Heart left ventricle (tissue), 16 donors: ENCODE data around the gene TMEM131L. TPM values are rescaled to one million over a fixed set of nuclear protein-coding genes. Genes with fewer than 3 reads are reported as not detected.

Source experiments
- ATAC-seq, 4 donors: fragments of 200-7000 bp; cut with Tn5 transposase; one replicate each; pipeline ENCODE4 v1.9.1; 2020 to 2022; ENCODE audit warnings: moderate library complexity in 4 of 4, mild to moderate bottlenecking in 3 of 4, moderate number of reproducible peaks in 1 of 4
- DNase-seq, 5 donors: peaks; one replicate each; pipeline ENCODE4 v3.0.0-alpha.2; 2020
- H3K27ac ChIP-seq, 12 donors: fragments of 200-600 bp; sonication (generic) in 4 of 12; one replicate each; pipeline versions ENCODE4 v1.5.0 to v1.8.0; 2016 to 2022; ENCODE audit warnings: mild to moderate bottlenecking in 2 of 12
- H3K27me3 ChIP-seq, 9 donors: fragments of 200-600 bp; sonication (generic) in 2 of 9; one replicate each; pipeline versions ENCODE4 v1.5.1 to v1.8.0; 2016 to 2022; ENCODE audit warnings: mild to moderate bottlenecking in 3 of 9
- H3K36me3 ChIP-seq, 9 donors: fragments of 200-600 bp; sonication (generic) in 2 of 9; one replicate each; pipeline versions ENCODE4 v1.5.0 to v1.8.0; 2018 to 2022; ENCODE audit warnings: mild to moderate bottlenecking in 2 of 9
- H3K4me1 ChIP-seq, 12 donors: fragments of 200-600 bp; sonication (generic) in 4 of 12; one replicate each; pipeline versions ENCODE4 v1.5.0 to v1.8.0; 2016 to 2022; ENCODE audit warnings: mild to moderate bottlenecking in 3 of 12
- H3K4me3 ChIP-seq, 12 donors: fragments of 200-600 bp; sonication (generic) in 4 of 12; one replicate each; pipeline versions ENCODE4 v1.5.0 to v1.8.0; 2017 to 2022; ENCODE audit warnings: mild to moderate bottlenecking in 9 of 12, moderate library complexity in 4 of 12
- H3K9me3 ChIP-seq, 12 donors: fragments of 200-600 bp; sonication (generic) in 4 of 12; one replicate each; pipeline versions ENCODE4 v1.5.0 to v1.8.0; 2016 to 2022; ENCODE audit warnings: mild to moderate bottlenecking in 1 of 12
- POLR2A ChIP-seq, 2 donors: fragments of 450-650 bp; IDR thresholded peaks; one replicate each; pipeline ENCODE4 v1.6.1; 2017; ENCODE audit warnings: antibody characterized with exemption in 2 of 2, mild to moderate bottlenecking in 2 of 2, moderate library complexity in 2 of 2
- WGBS, 4 donors: extraction: QIAGEN DNeasy Blood & Tissue Kit in 2 of 4; methylation state at CpG; one replicate each; pipeline versions ENCODE4 v1.1.5 to v1.1.7; 2013 to 2018; 5-methylcytosine and 5-hydroxymethylcytosine counted together
- intact Hi-C, 10 donors: fragments of 100-400 bp; cut with DNase I; formaldehyde crosslinking; loops; one replicate each; pipeline versions ENCODE4 v1.11.1 to v1.14.2; 2022
- polyA plus RNA-seq, 2 donors: library from polyadenylated mRNA; stranded (reverse); fragments of 200-250 nt; gene quantifications; one replicate each; pipeline ENCODE4 v1.2.3, GENCODE V29; 2013
- total RNA-seq, 9 donors: library from RNA; depleted of rRNA in 2 of 9; stranded (reverse); fragments of >200 nt in 2 of 9; fragmentation: NEBNext Ultra II Directional in 3 of 9; extraction: Animal tissue kit (Norgen Biotek cat#: 25700) in 3 of 9; gene quantifications; one replicate each; pipeline versions ENCODE4 v1.1.0 to v1.2.4, GENCODE V29; 2016 to 2023
- TF ChIP-seq, protein P1 (sequence below), 12 donors: fragments of 200-600 bp; sonication (generic) in 4 of 12; IDR thresholded peaks; one replicate each; pipeline versions ENCODE4 v1.5.0 to v1.8.0; 2018 to 2022; ENCODE audit warnings: antibody characterized with exemption in 12 of 12, mild to moderate bottlenecking in 5 of 12
- donor health status: ischemic (EF 13 %, LVEDD 7.1; RV severe dilation, severe dysfunction).
- donor health status: healthy with polysubstance abuse.
- donor health status: DM: no; HTN: yes; CAD: no.
- donor health status: DM: no; HTN: no; CAD: no.
- donor health status: ischemic (EF 25% LVEDD 6.9; RV normal size, moderate dysfunction).
- donor health status: ischemic (EF 25% LVEDD 5.7; RV mildly dilated, moderate dysfunction).
- donor health status: healthy.
- donor health status: DM: yes; HTN: yes; CAD: no.
- donor health status: ischemic (EF 35%, LVEDD 5.7; RV mildly dilated, moderate dysfunction).
- donor health status: nonischemic (EF 11% LVEDD 7.7; RV severe dilation, severe dysfunction).
- donor health status: DM: yes; HTN: yes; CAD: no.
- donor health status: PGD.
- donor health status: ischemic (EF 29% LVEDD 5.4; RV normal size, mild dysfunction).
- donor health status: nonischemic (EF 23%, LVEDD 6.1; RV moderate dilation, normal function).

The TMEM131L gene
- total and polyA plus RNA-seq, 11 donors, result 3.8 to 22.2 (median 19.6) TPM

DNA sequence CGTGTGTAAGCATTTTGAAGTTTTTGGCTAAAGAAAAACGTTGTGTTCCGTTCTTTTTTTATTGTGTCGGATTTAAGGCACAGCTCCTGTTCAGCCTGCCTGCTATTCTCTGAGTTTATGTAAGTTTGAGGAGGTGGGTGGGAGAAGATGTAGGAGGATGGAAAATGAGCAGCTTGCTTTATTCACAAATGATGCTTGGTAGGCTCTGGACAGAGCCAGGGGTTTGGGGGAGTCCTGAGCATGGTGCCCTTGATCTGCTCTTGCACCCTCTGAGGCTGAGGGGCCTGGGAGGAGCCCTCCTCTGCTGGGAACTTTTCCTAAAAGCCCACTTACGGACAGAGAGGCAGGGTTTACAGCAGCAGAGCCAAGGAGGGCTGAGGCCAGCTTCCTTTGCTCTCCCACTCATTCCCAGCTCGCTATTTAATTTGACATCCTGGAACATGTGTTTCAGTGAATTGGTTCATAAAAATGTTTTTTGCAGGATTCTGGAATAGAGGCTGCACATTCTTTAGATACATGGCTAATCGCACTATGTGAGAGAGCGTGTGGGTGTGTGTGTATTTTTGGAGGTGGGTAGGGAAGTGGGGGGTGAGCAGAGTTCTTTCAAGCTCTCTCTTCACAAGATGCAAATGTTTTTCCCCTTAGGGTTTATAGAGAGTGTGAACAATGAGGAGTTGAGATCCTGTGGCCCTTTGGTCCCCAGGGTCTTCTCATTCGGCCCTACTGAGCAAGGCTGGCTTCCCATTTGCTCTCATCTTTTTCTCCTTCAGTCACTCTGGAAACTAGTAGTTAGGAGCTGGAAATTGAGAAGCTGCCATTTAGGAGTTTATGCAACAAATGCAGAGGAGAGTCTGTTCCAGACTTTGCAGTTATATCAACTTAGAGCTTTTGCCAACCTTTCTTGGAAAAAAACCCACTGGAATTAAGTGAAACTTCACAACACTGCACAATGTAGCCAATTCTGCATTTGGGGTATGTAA is 32.1 kb downstream of the TMEM131L start:
- DNase-seq, result peak in 1 of 5 donors; percentile 22
- intact Hi-C loops, result loop anchor here in 1 of 10 donors (5.0 kb wide), 1 partner anchor 34 kb away; no protein-coding TSS in a partner anchor

DNA sequence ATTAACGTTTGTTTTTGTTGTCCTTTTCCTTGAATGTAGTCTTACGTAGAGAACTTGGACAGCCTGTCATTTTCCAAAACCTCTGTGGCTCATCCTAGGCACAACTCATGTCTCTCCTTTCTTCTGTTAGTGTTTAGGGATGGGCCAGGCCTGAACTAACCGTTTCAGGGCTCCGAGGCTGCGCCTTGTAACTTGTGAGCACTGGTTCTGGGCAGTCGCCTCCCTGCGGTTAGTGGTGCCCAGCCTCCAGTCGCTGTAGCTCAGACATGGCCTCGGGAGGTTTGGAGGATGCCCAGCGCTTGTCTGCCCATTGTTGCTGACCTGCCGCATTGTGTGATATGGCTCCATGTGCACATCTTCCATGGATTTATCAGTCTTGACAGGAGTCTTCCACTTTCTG is 32.8 kb downstream of the TMEM131L start:
- TF ChIP-seq, protein P1, sequence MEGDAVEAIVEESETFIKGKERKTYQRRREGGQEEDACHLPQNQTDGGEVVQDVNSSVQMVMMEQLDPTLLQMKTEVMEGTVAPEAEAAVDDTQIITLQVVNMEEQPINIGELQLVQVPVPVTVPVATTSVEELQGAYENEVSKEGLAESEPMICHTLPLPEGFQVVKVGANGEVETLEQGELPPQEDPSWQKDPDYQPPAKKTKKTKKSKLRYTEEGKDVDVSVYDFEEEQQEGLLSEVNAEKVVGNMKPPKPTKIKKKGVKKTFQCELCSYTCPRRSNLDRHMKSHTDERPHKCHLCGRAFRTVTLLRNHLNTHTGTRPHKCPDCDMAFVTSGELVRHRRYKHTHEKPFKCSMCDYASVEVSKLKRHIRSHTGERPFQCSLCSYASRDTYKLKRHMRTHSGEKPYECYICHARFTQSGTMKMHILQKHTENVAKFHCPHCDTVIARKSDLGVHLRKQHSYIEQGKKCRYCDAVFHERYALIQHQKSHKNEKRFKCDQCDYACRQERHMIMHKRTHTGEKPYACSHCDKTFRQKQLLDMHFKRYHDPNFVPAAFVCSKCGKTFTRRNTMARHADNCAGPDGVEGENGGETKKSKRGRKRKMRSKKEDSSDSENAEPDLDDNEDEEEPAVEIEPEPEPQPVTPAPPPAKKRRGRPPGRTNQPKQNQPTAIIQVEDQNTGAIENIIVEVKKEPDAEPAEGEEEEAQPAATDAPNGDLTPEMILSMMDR (IDR thresholded peaks at IDR 0.05), result no peak
- TF ChIP-seq POLR2A (IDR thresholded peaks at IDR 0.05), result no peak
- Histone ChIP-seq H3K4me1 (peaks cover 0 to 53% (median 31%) of the 10 kb centered on the region in 12 donors), H3K4me3 (peak overlapping the region in 1 of 12 donors; percentile 8), H3K9me3 (no peaks in the 10 kb centered on the region), H3K27me3 (no peaks in the 10 kb centered on the region), H3K36me3 (no peaks in the 10 kb centered on the region), H3K27ac (peak overlapping the region in 11 of 12 donors; percentile 26 to 67 (median 51))
- ATAC-seq (peak; percentile 2 to 43 (median 34)), DNase-seq (no peak)
- WGBS, 4 donors, result 72 to 80% (median 79%) methylated on average over 8 to 11 of the region's 11 CpGs
- intact Hi-C loops, result loop anchor here in 1 of 10 donors (5.0 kb wide), 1 partner anchor 33 kb away; no protein-coding TSS in a partner anchor

More for the DNA sequence above, 32.1 kb downstream of the TMEM131L start:
- TF ChIP-seq, protein P1 (IDR thresholded peaks at IDR 0.05), result no peak
- TF ChIP-seq POLR2A (IDR thresholded peaks at IDR 0.05), result no peak
- peak; percentile 44 to 69 (median 62) for ATAC-seq
- H3K4me3 ChIP-seq, result peak overlapping the region in 3 of 12 donors; percentile 8 to 17 (median 15)
- no peaks in the 10 kb centered on the region for H3K27me3 ChIP-seq
- peak overlapping the region; percentile 3 to 67 (median 49) for H3K27ac ChIP-seq
- no peaks in the 10 kb centered on the region for H3K36me3 ChIP-seq
- H3K9me3 ChIP-seq, result no peaks in the 10 kb centered on the region
- peaks cover 0 to 58% (median 36%) of the 10 kb centered on the region in 12 donors for H3K4me1 ChIP-seq
- WGBS, 4 donors, result 16 to 20% (median 17%) methylated on average over 9 of the region's 9 CpGs

DNA sequence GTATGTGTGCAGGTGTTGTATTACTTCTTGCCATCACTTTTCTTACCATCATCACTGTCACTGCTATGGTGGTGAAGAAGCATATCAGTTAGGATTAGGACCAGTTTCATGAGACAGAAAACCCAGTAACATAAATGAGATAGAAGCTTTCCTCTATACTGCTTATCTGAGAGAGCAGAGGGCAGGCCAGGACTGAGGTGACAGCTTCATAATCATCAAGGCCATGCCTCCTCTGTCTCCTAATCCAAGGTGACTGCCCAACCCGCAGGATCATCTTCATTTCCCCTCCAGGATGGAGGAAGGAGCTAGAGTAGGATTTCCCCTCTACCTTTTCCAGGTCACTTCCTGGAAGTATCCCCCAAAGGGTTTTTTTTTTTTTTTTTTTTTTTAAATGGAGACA is 35.4 kb downstream of the TMEM131L start:
- TF ChIP-seq, protein P1 (IDR thresholded peaks at IDR 0.05), result no peak
- TF ChIP-seq POLR2A (IDR thresholded peaks at IDR 0.05), result no peak

DNA sequence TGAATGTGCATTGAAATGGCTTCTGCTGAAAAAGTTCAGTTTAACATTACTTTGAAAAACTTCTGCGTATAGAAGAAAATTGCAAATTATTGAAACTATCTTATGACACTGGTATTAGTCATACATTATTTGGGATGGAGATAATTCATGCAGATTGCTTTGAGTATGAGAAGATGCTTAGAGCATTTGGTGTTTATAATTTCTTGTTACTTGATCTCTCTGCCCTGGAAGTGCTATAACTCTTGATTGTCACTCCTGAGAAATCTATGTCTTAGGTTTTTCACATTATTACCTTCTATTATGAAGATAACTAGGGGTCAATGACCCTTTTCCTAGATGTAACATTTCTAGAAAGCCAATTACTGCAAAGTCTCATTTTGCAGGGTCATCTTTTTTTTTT is 36.4 kb downstream of the TMEM131L start:
- peaks cover 0 to 3% (median 0%) of the 10 kb centered on the region in 9 donors for H3K36me3 ChIP-seq
- no peak overlapping the region for H3K4me3 ChIP-seq
- ATAC-seq (no peak), DNase-seq (no peak)
- no peaks in the 10 kb centered on the region for H3K9me3 ChIP-seq
- TF ChIP-seq, protein P1 (IDR thresholded peaks at IDR 0.05), result no peak
- TF ChIP-seq POLR2A (IDR thresholded peaks at IDR 0.05), result no peak
- WGBS, 4 donors, result 86 to 100% (median 96%) methylated on average over 1 of the region's 1 CpG
- intact Hi-C loops, result no loop called here
- H3K4me1 ChIP-seq, result peaks cover 0 to 37% (median 22%) of the 10 kb centered on the region in 12 donors
- no peaks in the 10 kb centered on the region for H3K27me3 ChIP-seq
- peak overlapping the region in 1 of 12 donors; percentile 12 for H3K27ac ChIP-seq

More for the DNA sequence above, 35.4 kb downstream of the TMEM131L start:
- no peak for ATAC-seq
- peaks cover 0 to 3% (median 0%) of the 10 kb centered on the region in 9 donors for H3K36me3 ChIP-seq
- H3K27ac ChIP-seq, result no peak overlapping the region
- DNase-seq, result no peak
- H3K9me3 ChIP-seq, result no peaks in the 10 kb centered on the region
- intact Hi-C loops, result no loop called here
- WGBS, 4 donors, result 79 to 92% (median 83%) methylated on average over 1 of the region's 1 CpG
- no peak overlapping the region for H3K4me3 ChIP-seq
- peaks cover 0 to 44% (median 27%) of the 10 kb centered on the region in 12 donors for H3K4me1 ChIP-seq
- H3K27me3 ChIP-seq, result no peaks in the 10 kb centered on the region
